Measurements from ENCODE around the gene CSK.

- TF ChIP-seq CTCF (IDR thresholded peaks at IDR 0.05) (no peak), POLR2A (IDR thresholded peaks at IDR 0.05) (no peak), POLR2AphosphoS5 (IDR thresholded peaks at IDR 0.05) (no peak), EP300 (IDR thresholded peaks at IDR 0.05) (no peak)
These were observed 49.0 kb downstream of the CSK start for GRCh38 chr15:74830868-74831267.
